ENCODE results near the gene CDY1. TPM values are rescaled to one million over a fixed set of nuclear protein-coding genes. Genes with fewer than 3 reads are reported as not detected.
"Not testable (repeated sequence)": the region's sequence is repeated elsewhere in the genome, so short reads cannot be mapped to it uniquely, and the experiment has no call there.

CDY1 gene
- total RNA-seq, result not detected

- not testable (repeated sequence) for DNase-seq
Measured at GRCh38 chrY:25621817-25622216, at the start of gene CDY1. TSS of gene CDY1 (plus strand) at chrY:25622117. CDS start at chrY:25622443, 326 bp downstream.

GRCh38 chrY:25593336-25593735 is 28.6 kb upstream of the CDY1 start:
- not testable (repeated sequence) for DNase-seq

GRCh38 chrY:25620209-25620608 is 1.7 kb upstream of the CDY1 start:
- not testable (repeated sequence) for DNase-seq

GRCh38 chrY:25626524-25626923 is 4.6 kb downstream of the CDY1 start:
- DNase-seq, result not testable (repeated sequence)

- not testable (repeated sequence) for DNase-seq
Measured at GRCh38 chrY:25630383-25631112, 8.6 kb downstream of the CDY1 start.

- not testable (repeated sequence) for DNase-seq
Measured at GRCh38 chrY:25639852-25640251, 17.9 kb downstream of the CDY1 start.

- not testable (repeated sequence) for DNase-seq
Measured at GRCh38 chrY:25643024-25643915, 21.4 kb downstream of the CDY1 start.
